Measurements from ENCODE around the gene PIP5KL1.

PIP5KL1 gene

GRCh38 chr9:127880143-127880542 lies 50.4 kb downstream of the PIP5KL1 start:
- Histone ChIP-seq H3K4me2 (ENCODE audit: low read length) (peak overlapping the region; percentile 22; the same call in 1 of the 2 replicates), H2AFZ (ENCODE audit: low read depth, low read length) (no peak overlapping the region), H3K4me1 (ENCODE audit: low read length) (peaks cover 15% of the 10 kb centered on the region), H4K20me1 (ENCODE audit: insufficient read depth, low read length) (no peaks in the 10 kb centered on the region), H3K36me3 (replicated peaks; ENCODE audit: low read depth, low read length) (no peaks in the 10 kb centered on the region), H3K9me3 (ENCODE audit: insufficient read depth, low read length) (no peaks in the 10 kb centered on the region), H3K27ac (ENCODE audit: low read length) (no peak overlapping the region), H3K79me2 (ENCODE audit: low read length) (no peaks in the 10 kb centered on the region), H3K9ac (ENCODE audit: low read length) (no peak overlapping the region), H3K27me3 (ENCODE audit: low read depth, low read length) (no peaks in the 10 kb centered on the region), H3K4me3 (ENCODE audit: low read length) (no peak overlapping the region)
- TF ChIP-seq, protein P1, sequence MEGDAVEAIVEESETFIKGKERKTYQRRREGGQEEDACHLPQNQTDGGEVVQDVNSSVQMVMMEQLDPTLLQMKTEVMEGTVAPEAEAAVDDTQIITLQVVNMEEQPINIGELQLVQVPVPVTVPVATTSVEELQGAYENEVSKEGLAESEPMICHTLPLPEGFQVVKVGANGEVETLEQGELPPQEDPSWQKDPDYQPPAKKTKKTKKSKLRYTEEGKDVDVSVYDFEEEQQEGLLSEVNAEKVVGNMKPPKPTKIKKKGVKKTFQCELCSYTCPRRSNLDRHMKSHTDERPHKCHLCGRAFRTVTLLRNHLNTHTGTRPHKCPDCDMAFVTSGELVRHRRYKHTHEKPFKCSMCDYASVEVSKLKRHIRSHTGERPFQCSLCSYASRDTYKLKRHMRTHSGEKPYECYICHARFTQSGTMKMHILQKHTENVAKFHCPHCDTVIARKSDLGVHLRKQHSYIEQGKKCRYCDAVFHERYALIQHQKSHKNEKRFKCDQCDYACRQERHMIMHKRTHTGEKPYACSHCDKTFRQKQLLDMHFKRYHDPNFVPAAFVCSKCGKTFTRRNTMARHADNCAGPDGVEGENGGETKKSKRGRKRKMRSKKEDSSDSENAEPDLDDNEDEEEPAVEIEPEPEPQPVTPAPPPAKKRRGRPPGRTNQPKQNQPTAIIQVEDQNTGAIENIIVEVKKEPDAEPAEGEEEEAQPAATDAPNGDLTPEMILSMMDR (IDR thresholded peaks at IDR 0.05; ENCODE audit: low read depth, low read length), result no peak

- H3K27me3 ChIP-seq (ENCODE audit: low read depth, low read length), result no peaks in the 10 kb centered on the region
- no peak overlapping the region for H2AFZ ChIP-seq (ENCODE audit: low read depth, low read length)
- H3K79me2 ChIP-seq (ENCODE audit: low read length), result no peaks in the 10 kb centered on the region
- no peak overlapping the region for H3K4me3 ChIP-seq (ENCODE audit: low read length)
- no peak overlapping the region for H3K27ac ChIP-seq (ENCODE audit: low read length)
- TF ChIP-seq, protein P1 (IDR thresholded peaks at IDR 0.05; ENCODE audit: low read depth, low read length), result no peak
- TF ChIP-seq EZH2phosphoT487 (IDR thresholded peaks at IDR 0.05; ENCODE audit: low read depth), result no peak
- H3K4me2 ChIP-seq (ENCODE audit: low read length), result no peak overlapping the region
- no peaks in the 10 kb centered on the region for H3K36me3 ChIP-seq (replicated peaks; ENCODE audit: low read depth, low read length)
- no peaks in the 10 kb centered on the region for H3K9me3 ChIP-seq (ENCODE audit: insufficient read depth, low read length)
- no peaks in the 10 kb centered on the region for H4K20me1 ChIP-seq (ENCODE audit: insufficient read depth, low read length)
- H3K9ac ChIP-seq (ENCODE audit: low read length), result no peak overlapping the region
- peaks cover 15% of the 10 kb centered on the region for H3K4me1 ChIP-seq (ENCODE audit: low read length)
Measured at GRCh38 chr9:127878652-127879390, 51.8 kb downstream of the PIP5KL1 start.

GRCh38 chr9:127878001-127878651 lies 52.5 kb downstream of the PIP5KL1 start:
- no peak overlapping the region for H2AFZ ChIP-seq (ENCODE audit: low read depth, low read length)
- H3K4me1 ChIP-seq (ENCODE audit: low read length), result peaks cover 15% of the 10 kb centered on the region
- H3K36me3 ChIP-seq (replicated peaks; ENCODE audit: low read depth, low read length), result no peaks in the 10 kb centered on the region
- H3K27me3 ChIP-seq (ENCODE audit: low read depth, low read length), result no peaks in the 10 kb centered on the region
- no peaks in the 10 kb centered on the region for H4K20me1 ChIP-seq (ENCODE audit: insufficient read depth, low read length)
- no peak for TF ChIP-seq EZH2phosphoT487 (IDR thresholded peaks at IDR 0.05; ENCODE audit: low read depth)
- TF ChIP-seq, protein P1 (IDR thresholded peaks at IDR 0.05; ENCODE audit: low read depth, low read length), result no peak
- no peak overlapping the region for H3K4me2 ChIP-seq (ENCODE audit: low read length)
- H3K9me3 ChIP-seq (ENCODE audit: insufficient read depth, low read length), result no peaks in the 10 kb centered on the region
- H3K27ac ChIP-seq (ENCODE audit: low read length), result no peak overlapping the region
- no peak overlapping the region for H3K4me3 ChIP-seq (ENCODE audit: low read length)
- no peak overlapping the region for H3K9ac ChIP-seq (ENCODE audit: low read length)
- no peaks in the 10 kb centered on the region for H3K79me2 ChIP-seq (ENCODE audit: low read length)

DNA sequence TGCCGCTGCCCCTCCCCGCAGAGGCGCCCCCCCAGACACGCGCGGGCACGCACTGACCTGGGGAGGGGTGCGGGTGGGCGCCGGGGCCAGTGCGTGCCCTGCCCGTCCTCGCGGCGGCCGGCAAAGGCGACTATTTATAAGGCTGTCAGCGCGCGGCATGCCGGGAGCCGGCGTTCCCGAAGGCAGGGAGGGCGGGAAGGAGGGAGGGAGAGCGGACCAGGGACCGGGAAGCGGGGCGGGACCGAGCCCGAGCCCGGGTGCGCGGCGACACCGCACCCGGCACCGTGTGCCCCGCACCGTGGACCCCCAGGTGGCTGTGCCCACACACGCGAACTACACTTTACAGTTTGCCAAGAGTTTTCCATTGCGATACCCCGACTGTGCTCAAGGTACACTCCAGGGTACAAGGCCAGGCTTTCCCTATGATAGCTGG lies 53.0 kb downstream of the PIP5KL1 start, which contains the start of gene AK1:
AK1 (minus strand) TSS at position 110 of the 433 bp plus-strand sequence. CDS start 3,058 bp downstream, outside the sequence.
- no peaks in the 10 kb centered on the region for H3K27me3 ChIP-seq (ENCODE audit: low read depth, low read length)
- H3K27ac ChIP-seq (ENCODE audit: low read length), result no peak within 1 kb of the TSS
- no peaks in the 10 kb centered on the region for H4K20me1 ChIP-seq (ENCODE audit: insufficient read depth, low read length)
- H3K9ac ChIP-seq (ENCODE audit: low read length), result no peak within 1 kb of the TSS
- no peak within 1 kb of the TSS for H2AFZ ChIP-seq (ENCODE audit: low read depth, low read length)
- H3K79me2 ChIP-seq (ENCODE audit: low read length), result no peaks in the 10 kb centered on the region
- TF ChIP-seq, protein P1 (IDR thresholded peaks at IDR 0.05; ENCODE audit: low read depth, low read length), result no peak
- TF ChIP-seq EZH2phosphoT487 (IDR thresholded peaks at IDR 0.05; ENCODE audit: low read depth), result no peak
- no peaks in the 10 kb centered on the region for H3K36me3 ChIP-seq (replicated peaks; ENCODE audit: low read depth, low read length)
- H3K4me1 ChIP-seq (ENCODE audit: low read length), result peaks cover 15% of the 10 kb centered on the region
- no peaks in the 10 kb centered on the region for H3K9me3 ChIP-seq (ENCODE audit: insufficient read depth, low read length)
- no peak within 1 kb of the TSS for H3K4me3 ChIP-seq (ENCODE audit: low read length)
- H3K4me2 ChIP-seq (ENCODE audit: low read length), result no peak within 1 kb of the TSS

Data from OCI-LY3 (cell line).